ENCODE results near the gene XRCC2.

The XRCC2 gene

GRCh38 chr7:152608656-152609055 lies 67.3 kb downstream of the XRCC2 start:
- no peak for DNase-seq

- no peak for DNase-seq
Observed at GRCh38 chr7:152608208-152608607, 67.7 kb downstream of the XRCC2 start.

GRCh38 chr7:152607007-152607406 lies 68.9 kb downstream of the XRCC2 start:
- DNase-seq = no peak

GRCh38 chr7:152602962-152603361 lies 73.0 kb downstream of the XRCC2 start:
- no peak for DNase-seq

GRCh38 chr7:152601305-152601798 lies 74.6 kb downstream of the XRCC2 start:
- no peak for DNase-seq

- DNase-seq = no peak
Observed at GRCh38 chr7:152600266-152600665, 75.7 kb downstream of the XRCC2 start.

- no peak for DNase-seq
Observed at GRCh38 chr7:152597507-152597906, 78.4 kb downstream of the XRCC2 start.

GRCh38 chr7:152596824-152597223 lies 79.1 kb downstream of the XRCC2 start:
- DNase-seq = no peak
